ENCODE data around the gene CMBL.

The CMBL gene

GRCh38 chr5:10310066-10310779, 2.5 kb upstream of the CMBL start:
- DNase-seq (ENCODE audit: low read depth in 2 of 2) = no peak

GRCh38 chr5:10308844-10309243, 1.1 kb upstream of the CMBL start:
- no peak for DNase-seq (ENCODE audit: low read depth in 2 of 2)

- no peak for DNase-seq (ENCODE audit: low read depth in 2 of 2)
These were observed 896 bp downstream of the CMBL start for GRCh38 chr5:10306806-10307205.

GRCh38 chr5:10306114-10306513, 1.6 kb downstream of the CMBL start:
- no peak for DNase-seq (ENCODE audit: low read depth in 2 of 2)

- DNase-seq (ENCODE audit: low read depth in 2 of 2) = no peak
These were observed 2.8 kb downstream of the CMBL start for GRCh38 chr5:10304932-10305331.

- DNase-seq (ENCODE audit: low read depth in 2 of 2) = no peak
These were observed 4.0 kb downstream of the CMBL start for GRCh38 chr5:10303699-10304170.

GRCh38 chr5:10303201-10303600, 4.5 kb downstream of the CMBL start:
- no peak for DNase-seq (ENCODE audit: low read depth in 2 of 2)

GRCh38 chr5:10301842-10302610, 5.7 kb downstream of the CMBL start:
- DNase-seq (ENCODE audit: low read depth in 2 of 2) = no peak

- no peak for DNase-seq (ENCODE audit: low read depth in 2 of 2)
These were observed 6.4 kb downstream of the CMBL start for GRCh38 chr5:10301266-10301665.

- DNase-seq (ENCODE audit: low read depth in 2 of 2) = no peak
These were observed 7.5 kb downstream of the CMBL start for GRCh38 chr5:10300246-10300645.

- DNase-seq (ENCODE audit: low read depth in 2 of 2) = no peak
These were observed 10.0 kb downstream of the CMBL start for GRCh38 chr5:10297646-10298204.

GRCh38 chr5:10295619-10296326, 11.9 kb downstream of the CMBL start:
- DNase-seq (ENCODE audit: low read depth in 2 of 2) = no peak

- DNase-seq (ENCODE audit: low read depth in 2 of 2) = no peak
These were observed 13.6 kb downstream of the CMBL start for GRCh38 chr5:10293907-10294662.

- DNase-seq (ENCODE audit: low read depth in 2 of 2) = no peak
These were observed 15.9 kb downstream of the CMBL start for GRCh38 chr5:10291692-10292339.

- no peak for DNase-seq (ENCODE audit: low read depth in 2 of 2)
These were observed 17.3 kb downstream of the CMBL start for GRCh38 chr5:10290438-10290837.

GRCh38 chr5:10289991-10290390, 17.7 kb downstream of the CMBL start:
- no peak for DNase-seq (ENCODE audit: low read depth in 2 of 2)

GRCh38 chr5:10289353-10289752, 18.3 kb downstream of the CMBL start:
- no peak for DNase-seq (ENCODE audit: low read depth in 2 of 2)

- no peak for DNase-seq (ENCODE audit: low read depth in 2 of 2)
These were observed 19.0 kb downstream of the CMBL start for GRCh38 chr5:10288592-10289219.

GRCh38 chr5:10286862-10287227, 20.9 kb downstream of the CMBL start:
- no peak for DNase-seq (ENCODE audit: low read depth in 2 of 2)

- no peak for DNase-seq (ENCODE audit: low read depth in 2 of 2)
These were observed 21.4 kb downstream of the CMBL start for GRCh38 chr5:10286162-10286861.

All from stimulated activated CD4-positive, alpha-beta T cell treated with anti-CD3 and anti-CD28 coated beads, Interleukin-1b, Interleukin-23, amount 100 ng/mL, for 1 hour (primary cell).